Esophagus mucosa (tissue), 1 donor: Measurements from ENCODE around the gene H2AZ1. TPM values are rescaled to one million over a fixed set of nuclear protein-coding genes. Genes with fewer than 3 reads are reported as not detected.

Experiments
- ATAC-seq: fragments of 200-7000 bp; cut with Tn5 transposase; one replicate; pipeline ENCODE4 v1.9.1; 2020
- total RNA-seq: library from RNA; stranded (reverse); gene quantifications from one replicate; pipeline ENCODE4 v1.2.4, GENCODE V29; 2023
- donor health status: DM: yes; HTN: yes; CAD: no.

H2AZ1 gene
- total RNA-seq, 1 donor from 2014 or later = 237 TPM

- peak; percentile 10 for ATAC-seq
Observed at GRCh38 chr4:99945718-99946355, 4.2 kb downstream of the H2AZ1 start.

- no peak for ATAC-seq
Observed at GRCh38 chr4:99943904-99944437, 6.1 kb downstream of the H2AZ1 start.

- ATAC-seq = no peak
Observed at GRCh38 chr4:99938243-99938753, 11.8 kb downstream of the H2AZ1 start.

- ATAC-seq = no peak
Observed at GRCh38 chr4:99934891-99935290, 15.2 kb downstream of the H2AZ1 start.

GRCh38 chr4:99927566-99927965 is 22.5 kb downstream of the H2AZ1 start:
- ATAC-seq = no peak

GRCh38 chr4:99921174-99921573 is 28.9 kb downstream of the H2AZ1 start:
- no peak for ATAC-seq

GRCh38 chr4:99918656-99919055 is 31.4 kb downstream of the H2AZ1 start:
- no peak for ATAC-seq

GRCh38 chr4:99917575-99917974 is 32.5 kb downstream of the H2AZ1 start:
- ATAC-seq = no peak

- ATAC-seq = no peak
Observed at GRCh38 chr4:99915449-99915848, 34.6 kb downstream of the H2AZ1 start.

Other genes with a start within 250 kb of the H2AZ1 start
- gene DAPP1, start 133.4 kb downstream of the H2AZ1 start, total RNA-seq = 54.7 TPM
- 36.8 TPM for gene LAMTOR3, start 55.8 kb downstream of the H2AZ1 start, total RNA-seq
- gene DNAJB14, start 3.7 kb downstream of the H2AZ1 start, total RNA-seq = 22.2 TPM
- gene DDIT4L, start 240.2 kb upstream of the H2AZ1 start, total RNA-seq = 0.56 TPM